K562 (cell line): ENCODE data around the gene PPP4R3A. TPM values are rescaled to one million over a fixed set of nuclear protein-coding genes. Genes with fewer than 3 reads are reported as not detected.

Experiments
- ELF2 ChIP-seq: fragments of 250-450 bp; sonication (Bioruptor Pico); IDR thresholded peaks from 2 replicates; pipeline ENCODE4 v1.5.0; 2021; ENCODE audit warnings: mild to moderate bottlenecking
- FUS ChIP-seq: fragments of 200-400 bp; formaldehyde crosslinking; optimal IDR thresholded peaks from 2 replicates; pipeline ENCODE3; 2017; ENCODE audit warnings: low read depth, low read length
- HCFC1 ChIP-seq: IDR thresholded peaks from 2 replicates; pipeline ENCODE4 v1.6.1; 2012; ENCODE audit warnings: low read depth, low read length, improper control_type of control experiment
- SP1 ChIP-seq: sonication (generic); formaldehyde crosslinking; IDR thresholded peaks from 2 replicates; pipeline ENCODE4 v1.8.1; 2022; ENCODE audit warnings: mild to moderate bottlenecking, missing genetic modification reagents
- polyA plus RNA-seq, 8 experiments: library from polyadenylated mRNA; depleted of rRNA in 4 of 8; stranded (reverse) in 5 of 8; unstranded in 3 of 8; fragments of >200 nt; fragmentation: Nextera tagmentation in 2 of 8; fragmentation: Illumina TruSeq in 1 of 8; extraction: Ambion mirVana in 2 of 8; extraction: Trizol in 1 of 8; gene quantifications; 2 replicates each; pipeline versions ENCODE4 v1.2.1 to v1.2.3, GENCODE V29; 2011 to 2014; ENCODE audit warnings: inconsistent platforms in 1 of 8, missing spikeins in 1 of 8
- total RNA-seq, 7 experiments: library from RNA; depleted of rRNA in 6 of 7; stranded (reverse); fragments of >200 nt in 6 of 7; fragmentation: Illumina TruSeq in 2 of 7; extraction: Trizol in 2 of 7; gene quantifications; 2 replicates each; pipeline versions ENCODE4 v1.2.1 to v1.2.3, GENCODE V29; 2011 to 2021; ENCODE audit warnings: low replicate concordance in 1 of 7
- TF ChIP-seq, protein P1 (sequence below), 2 experiments: IDR thresholded peaks; 2 replicates each; pipeline ENCODE4 v1.6.1; 2011; ENCODE audit warnings: borderline replicate concordance in 1 of 2, control low read depth in 1 of 2, low read depth in 1 of 2, low read length in 1 of 2, mild to moderate bottlenecking in 1 of 2, mixed read lengths in 1 of 2, moderate library complexity in 1 of 2; ENCODE audit not compliant: insufficient read depth in 1 of 2, insufficient read length in 1 of 2, poor library complexity in 1 of 2, severe bottlenecking in 1 of 2; ENCODE audit errors: extremely low read depth in 1 of 2
- TF ChIP-seq, protein P2 (sequence below): fragments of 450-650 bp; IDR thresholded peaks from 2 replicates; pipeline ENCODE4 v1.6.1; 2016; ENCODE audit warnings: antibody characterized with exemption
- TF ChIP-seq, protein P3 (sequence below): sonication (generic); formaldehyde crosslinking; IDR thresholded peaks from 2 replicates; pipeline ENCODE4 v1.8.1; 2023; ENCODE audit warnings: missing genetic modification reagents, mild to moderate bottlenecking, borderline replicate concordance
- TF ChIP-seq, protein P4 (sequence below): fragments of 450-650 bp; IDR thresholded peaks from 2 replicates; pipeline ENCODE4 v1.6.1; 2016; ENCODE audit warnings: mild to moderate bottlenecking

Gene PPP4R3A
- total and polyA plus RNA-seq, 9 of the 15 experiments (the other 6 are each of a cell fraction or from before 2014, with no cell fraction given), result 9.5 to 54.9 (median 44.9) TPM

DNA sequence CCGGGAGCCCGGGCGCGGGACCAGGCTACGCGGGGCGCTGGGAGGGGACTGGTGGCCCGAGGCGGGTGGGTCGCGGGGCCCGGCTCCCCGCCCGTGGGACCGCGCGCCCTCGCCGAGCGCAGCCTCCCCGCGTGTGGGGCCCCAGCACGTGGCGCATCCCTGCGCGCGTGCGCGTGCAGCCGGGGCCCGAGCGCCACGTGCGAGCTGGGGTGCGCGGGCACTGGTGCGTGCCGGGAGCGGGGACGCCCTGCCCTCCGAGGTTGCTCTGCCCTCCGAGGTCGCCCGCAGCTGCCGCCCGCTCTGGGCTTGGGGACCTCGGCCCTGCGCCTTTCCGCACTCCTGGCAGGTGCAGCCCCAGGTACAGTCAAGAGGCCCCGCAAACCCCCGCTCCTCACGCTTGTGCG lies 92.1 kb downstream of the PPP4R3A start (continued):
- TF ChIP-seq, protein P1, sequence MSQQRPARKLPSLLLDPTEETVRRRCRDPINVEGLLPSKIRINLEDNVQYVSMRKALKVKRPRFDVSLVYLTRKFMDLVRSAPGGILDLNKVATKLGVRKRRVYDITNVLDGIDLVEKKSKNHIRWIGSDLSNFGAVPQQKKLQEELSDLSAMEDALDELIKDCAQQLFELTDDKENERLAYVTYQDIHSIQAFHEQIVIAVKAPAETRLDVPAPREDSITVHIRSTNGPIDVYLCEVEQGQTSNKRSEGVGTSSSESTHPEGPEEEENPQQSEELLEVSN (IDR thresholded peaks at IDR 0.05; ENCODE audit: borderline replicate concordance in 1 of 2, extremely low read depth in 1 of 2, insufficient read depth in 1 of 2, insufficient read length in 1 of 2, low read depth in 1 of 2, low read length in 1 of 2, poor library complexity in 1 of 2, severe bottlenecking in 1 of 2), result peak; percentile 97 to 98
- TF ChIP-seq FUS, result no peak
- TF ChIP-seq, protein P2, sequence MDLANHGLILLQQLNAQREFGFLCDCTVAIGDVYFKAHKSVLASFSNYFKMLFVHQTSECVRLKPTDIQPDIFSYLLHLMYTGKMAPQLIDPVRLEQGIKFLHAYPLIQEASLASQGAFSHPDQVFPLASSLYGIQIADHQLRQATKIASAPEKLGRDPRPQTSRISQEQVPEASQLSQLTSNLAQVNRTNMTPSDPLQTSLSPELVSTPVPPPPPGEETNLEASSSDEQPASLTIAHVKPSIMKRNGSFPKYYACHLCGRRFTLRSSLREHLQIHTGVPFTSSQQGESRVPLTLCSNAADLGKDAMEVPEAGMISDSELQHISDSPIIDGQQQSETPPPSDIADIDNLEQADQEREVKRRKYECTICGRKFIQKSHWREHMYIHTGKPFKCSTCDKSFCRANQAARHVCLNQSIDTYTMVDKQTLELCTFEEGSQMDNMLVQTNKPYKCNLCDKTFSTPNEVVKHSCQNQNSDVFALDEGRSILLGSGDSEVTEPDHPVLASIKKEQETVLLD, result no peak
- TF ChIP-seq, protein P3, sequence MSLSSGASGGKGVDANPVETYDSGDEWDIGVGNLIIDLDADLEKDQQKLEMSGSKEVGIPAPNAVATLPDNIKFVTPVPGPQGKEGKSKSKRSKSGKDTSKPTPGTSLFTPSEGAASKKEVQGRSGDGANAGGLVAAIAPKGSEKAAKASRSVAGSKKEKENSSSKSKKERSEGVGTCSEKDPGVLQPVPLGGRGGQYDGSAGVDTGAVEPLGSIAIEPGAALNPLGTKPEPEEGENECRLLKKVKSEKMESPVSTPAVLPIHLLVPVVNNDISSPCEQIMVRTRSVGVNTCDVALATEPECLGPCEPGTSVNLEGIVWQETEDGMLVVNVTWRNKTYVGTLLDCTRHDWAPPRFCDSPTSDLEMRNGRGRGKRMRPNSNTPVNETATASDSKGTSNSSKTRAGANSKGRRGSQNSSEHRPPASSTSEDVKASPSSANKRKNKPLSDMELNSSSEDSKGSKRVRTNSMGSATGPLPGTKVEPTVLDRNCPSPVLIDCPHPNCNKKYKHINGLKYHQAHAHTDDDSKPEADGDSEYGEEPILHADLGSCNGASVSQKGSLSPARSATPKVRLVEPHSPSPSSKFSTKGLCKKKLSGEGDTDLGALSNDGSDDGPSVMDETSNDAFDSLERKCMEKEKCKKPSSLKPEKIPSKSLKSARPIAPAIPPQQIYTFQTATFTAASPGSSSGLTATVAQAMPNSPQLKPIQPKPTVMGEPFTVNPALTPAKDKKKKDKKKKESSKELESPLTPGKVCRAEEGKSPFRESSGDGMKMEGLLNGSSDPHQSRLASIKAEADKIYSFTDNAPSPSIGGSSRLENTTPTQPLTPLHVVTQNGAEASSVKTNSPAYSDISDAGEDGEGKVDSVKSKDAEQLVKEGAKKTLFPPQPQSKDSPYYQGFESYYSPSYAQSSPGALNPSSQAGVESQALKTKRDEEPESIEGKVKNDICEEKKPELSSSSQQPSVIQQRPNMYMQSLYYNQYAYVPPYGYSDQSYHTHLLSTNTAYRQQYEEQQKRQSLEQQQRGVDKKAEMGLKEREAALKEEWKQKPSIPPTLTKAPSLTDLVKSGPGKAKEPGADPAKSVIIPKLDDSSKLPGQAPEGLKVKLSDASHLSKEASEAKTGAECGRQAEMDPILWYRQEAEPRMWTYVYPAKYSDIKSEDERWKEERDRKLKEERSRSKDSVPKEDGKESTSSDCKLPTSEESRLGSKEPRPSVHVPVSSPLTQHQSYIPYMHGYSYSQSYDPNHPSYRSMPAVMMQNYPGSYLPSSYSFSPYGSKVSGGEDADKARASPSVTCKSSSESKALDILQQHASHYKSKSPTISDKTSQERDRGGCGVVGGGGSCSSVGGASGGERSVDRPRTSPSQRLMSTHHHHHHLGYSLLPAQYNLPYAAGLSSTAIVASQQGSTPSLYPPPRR (CRISPR knock-in tag), result peak; percentile 68; the same call in 1 of the 2 replicates
- TF ChIP-seq HCFC1, result no peak
- TF ChIP-seq, protein P4, sequence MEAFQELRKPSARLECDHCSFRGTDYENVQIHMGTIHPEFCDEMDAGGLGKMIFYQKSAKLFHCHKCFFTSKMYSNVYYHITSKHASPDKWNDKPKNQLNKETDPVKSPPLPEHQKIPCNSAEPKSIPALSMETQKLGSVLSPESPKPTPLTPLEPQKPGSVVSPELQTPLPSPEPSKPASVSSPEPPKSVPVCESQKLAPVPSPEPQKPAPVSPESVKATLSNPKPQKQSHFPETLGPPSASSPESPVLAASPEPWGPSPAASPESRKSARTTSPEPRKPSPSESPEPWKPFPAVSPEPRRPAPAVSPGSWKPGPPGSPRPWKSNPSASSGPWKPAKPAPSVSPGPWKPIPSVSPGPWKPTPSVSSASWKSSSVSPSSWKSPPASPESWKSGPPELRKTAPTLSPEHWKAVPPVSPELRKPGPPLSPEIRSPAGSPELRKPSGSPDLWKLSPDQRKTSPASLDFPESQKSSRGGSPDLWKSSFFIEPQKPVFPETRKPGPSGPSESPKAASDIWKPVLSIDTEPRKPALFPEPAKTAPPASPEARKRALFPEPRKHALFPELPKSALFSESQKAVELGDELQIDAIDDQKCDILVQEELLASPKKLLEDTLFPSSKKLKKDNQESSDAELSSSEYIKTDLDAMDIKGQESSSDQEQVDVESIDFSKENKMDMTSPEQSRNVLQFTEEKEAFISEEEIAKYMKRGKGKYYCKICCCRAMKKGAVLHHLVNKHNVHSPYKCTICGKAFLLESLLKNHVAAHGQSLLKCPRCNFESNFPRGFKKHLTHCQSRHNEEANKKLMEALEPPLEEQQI, result no peak
- no peak for TF ChIP-seq SP1 (CRISPR knock-in tag)
- no peak for TF ChIP-seq ELF2 (CRISPR knock-in tag)
